ENCODE results near the gene TMEM119. TPM values are rescaled to one million over a fixed set of nuclear protein-coding genes. Genes with fewer than 3 reads are reported as not detected.

Gene TMEM119
- total and polyA plus RNA-seq, 10 of the 15 experiments (the other 5 are each of a cell fraction or from before 2014, with no cell fraction given): 0.11 to 0.44 (median 0.19) TPM; not detected in 5

DNA sequence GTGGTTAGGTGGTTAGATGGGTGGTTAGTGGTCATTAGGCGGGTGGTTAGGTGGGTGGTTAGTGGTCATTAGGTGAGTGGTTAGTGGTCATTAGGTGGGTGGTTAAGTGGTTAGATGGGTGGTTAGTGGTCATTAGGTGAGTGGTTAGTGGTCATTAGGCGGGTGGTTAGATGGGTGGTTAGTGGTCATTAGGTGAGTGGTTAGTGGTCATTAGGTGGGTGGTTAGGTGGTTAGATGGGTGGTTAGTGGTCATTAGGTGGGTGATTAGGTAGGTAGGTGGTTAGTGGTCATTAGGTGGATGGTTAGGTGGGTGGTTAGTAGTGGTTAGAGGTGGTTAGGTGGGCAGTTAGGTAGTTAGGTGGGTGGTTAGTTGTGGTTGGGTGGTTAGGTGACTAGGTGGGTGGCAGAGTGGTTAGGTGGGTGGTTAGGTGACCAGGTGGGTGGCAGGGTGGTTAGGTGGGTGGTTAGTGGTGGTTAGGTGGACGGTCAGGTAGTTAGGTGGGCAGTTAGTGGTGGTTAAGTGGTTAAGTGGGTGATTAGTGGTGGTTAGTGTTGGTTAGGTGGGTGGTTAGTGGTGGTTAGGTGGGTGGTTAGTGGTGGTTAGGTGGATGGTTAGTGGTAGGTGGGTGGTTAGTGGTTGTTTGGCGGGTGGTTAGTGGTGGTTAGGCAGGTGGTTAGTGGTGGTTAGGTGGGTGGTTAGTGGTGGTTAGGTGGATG lies 8.0 kb upstream of the TMEM119 start (continued):
- TF ChIP-seq EED (IDR thresholded peaks at IDR 0.05; ENCODE audit: low read depth) (no peak), NFYB (IDR thresholded peaks at IDR 0.05; ENCODE audit: insufficient read depth, low read depth, low read length) (no peak), IKZF2 (IDR thresholded peaks at IDR 0.05) (0 out of 4 replicates have a peak, but pooled peaks of 1 of the 2 experiments have one; percentile 18), ZNF274 (IDR thresholded peaks at IDR 0.05; ENCODE audit: insufficient read depth, insufficient read length) (no peak), RELA (IDR thresholded peaks at IDR 0.05; ENCODE audit: borderline replicate concordance, partially characterized antibody) (no peak), HDGF (IDR thresholded peaks at IDR 0.05) (peak; percentile 32; the same call in 1 of the 2 replicates), POU2F2 (IDR thresholded peaks at IDR 0.05; ENCODE audit: borderline replicate concordance, low read depth, low read length) (no peak), CHD4 (IDR thresholded peaks at IDR 0.05) (no peak), ZNF207 (IDR thresholded peaks at IDR 0.05; ENCODE audit: borderline replicate concordance) (no peak), NRF1 (conservative IDR thresholded peaks at IDR 0.05; ENCODE audit: low read depth, low read length) (no peak), NBN (IDR thresholded peaks at IDR 0.05) (peak; percentile 77)
- TF ChIP-seq, protein P1, sequence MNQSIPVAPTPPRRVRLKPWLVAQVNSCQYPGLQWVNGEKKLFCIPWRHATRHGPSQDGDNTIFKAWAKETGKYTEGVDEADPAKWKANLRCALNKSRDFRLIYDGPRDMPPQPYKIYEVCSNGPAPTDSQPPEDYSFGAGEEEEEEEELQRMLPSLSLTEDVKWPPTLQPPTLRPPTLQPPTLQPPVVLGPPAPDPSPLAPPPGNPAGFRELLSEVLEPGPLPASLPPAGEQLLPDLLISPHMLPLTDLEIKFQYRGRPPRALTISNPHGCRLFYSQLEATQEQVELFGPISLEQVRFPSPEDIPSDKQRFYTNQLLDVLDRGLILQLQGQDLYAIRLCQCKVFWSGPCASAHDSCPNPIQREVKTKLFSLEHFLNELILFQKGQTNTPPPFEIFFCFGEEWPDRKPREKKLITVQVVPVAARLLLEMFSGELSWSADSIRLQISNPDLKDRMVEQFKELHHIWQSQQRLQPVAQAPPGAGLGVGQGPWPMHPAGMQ (IDR thresholded peaks at IDR 0.05; ENCODE audit: borderline replicate concordance): peak; percentile 74
- TF ChIP-seq, protein P2, sequence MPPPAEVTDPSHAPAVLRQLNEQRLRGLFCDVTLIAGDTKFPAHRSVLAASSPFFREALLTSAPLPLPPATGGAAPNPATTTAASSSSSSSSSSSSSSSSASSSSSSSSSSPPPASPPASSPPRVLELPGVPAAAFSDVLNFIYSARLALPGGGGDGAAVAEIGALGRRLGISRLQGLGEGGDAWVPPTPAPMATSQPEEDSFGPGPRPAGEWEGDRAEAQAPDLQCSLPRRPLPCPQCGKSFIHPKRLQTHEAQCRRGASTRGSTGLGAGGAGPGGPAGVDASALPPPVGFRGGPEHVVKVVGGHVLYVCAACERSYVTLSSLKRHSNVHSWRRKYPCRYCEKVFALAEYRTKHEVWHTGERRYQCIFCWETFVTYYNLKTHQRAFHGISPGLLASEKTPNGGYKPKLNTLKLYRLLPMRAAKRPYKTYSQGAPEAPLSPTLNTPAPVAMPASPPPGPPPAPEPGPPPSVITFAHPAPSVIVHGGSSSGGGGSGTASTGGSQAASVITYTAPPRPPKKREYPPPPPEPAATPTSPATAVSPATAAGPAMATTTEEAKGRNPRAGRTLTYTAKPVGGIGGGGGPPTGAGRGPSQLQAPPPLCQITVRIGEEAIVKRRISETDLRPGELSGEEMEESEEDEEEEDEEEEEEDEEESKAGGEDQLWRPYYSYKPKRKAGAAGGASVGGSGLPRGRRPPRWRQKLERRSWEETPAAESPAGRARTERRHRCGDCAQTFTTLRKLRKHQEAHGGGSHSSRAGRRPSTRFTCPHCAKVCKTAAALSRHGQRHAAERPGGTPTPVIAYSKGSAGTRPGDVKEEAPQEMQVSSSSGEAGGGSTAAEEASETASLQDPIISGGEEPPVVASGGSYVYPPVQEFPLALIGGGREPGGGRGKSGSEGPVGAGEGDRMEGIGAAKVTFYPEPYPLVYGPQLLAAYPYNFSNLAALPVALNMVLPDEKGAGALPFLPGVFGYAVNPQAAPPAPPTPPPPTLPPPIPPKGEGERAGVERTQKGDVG (CRISPR knock-in tag; IDR thresholded peaks at IDR 0.05): no peak
- TF ChIP-seq, protein P3, sequence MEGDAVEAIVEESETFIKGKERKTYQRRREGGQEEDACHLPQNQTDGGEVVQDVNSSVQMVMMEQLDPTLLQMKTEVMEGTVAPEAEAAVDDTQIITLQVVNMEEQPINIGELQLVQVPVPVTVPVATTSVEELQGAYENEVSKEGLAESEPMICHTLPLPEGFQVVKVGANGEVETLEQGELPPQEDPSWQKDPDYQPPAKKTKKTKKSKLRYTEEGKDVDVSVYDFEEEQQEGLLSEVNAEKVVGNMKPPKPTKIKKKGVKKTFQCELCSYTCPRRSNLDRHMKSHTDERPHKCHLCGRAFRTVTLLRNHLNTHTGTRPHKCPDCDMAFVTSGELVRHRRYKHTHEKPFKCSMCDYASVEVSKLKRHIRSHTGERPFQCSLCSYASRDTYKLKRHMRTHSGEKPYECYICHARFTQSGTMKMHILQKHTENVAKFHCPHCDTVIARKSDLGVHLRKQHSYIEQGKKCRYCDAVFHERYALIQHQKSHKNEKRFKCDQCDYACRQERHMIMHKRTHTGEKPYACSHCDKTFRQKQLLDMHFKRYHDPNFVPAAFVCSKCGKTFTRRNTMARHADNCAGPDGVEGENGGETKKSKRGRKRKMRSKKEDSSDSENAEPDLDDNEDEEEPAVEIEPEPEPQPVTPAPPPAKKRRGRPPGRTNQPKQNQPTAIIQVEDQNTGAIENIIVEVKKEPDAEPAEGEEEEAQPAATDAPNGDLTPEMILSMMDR (IDR thresholded peaks at IDR 0.05 in 2 of 3, conservative IDR thresholded peaks at IDR 0.05 in 1 of 3; ENCODE audit: control insufficient read depth in 2 of 3, extremely low read depth in 1 of 3, insufficient read depth in 1 of 3, low read depth in 3 of 3, low read length in 3 of 3): no peak

All from GM12878 (cell line).